Measurements from ENCODE around the gene ATXN10.

The ATXN10 gene

DNA sequence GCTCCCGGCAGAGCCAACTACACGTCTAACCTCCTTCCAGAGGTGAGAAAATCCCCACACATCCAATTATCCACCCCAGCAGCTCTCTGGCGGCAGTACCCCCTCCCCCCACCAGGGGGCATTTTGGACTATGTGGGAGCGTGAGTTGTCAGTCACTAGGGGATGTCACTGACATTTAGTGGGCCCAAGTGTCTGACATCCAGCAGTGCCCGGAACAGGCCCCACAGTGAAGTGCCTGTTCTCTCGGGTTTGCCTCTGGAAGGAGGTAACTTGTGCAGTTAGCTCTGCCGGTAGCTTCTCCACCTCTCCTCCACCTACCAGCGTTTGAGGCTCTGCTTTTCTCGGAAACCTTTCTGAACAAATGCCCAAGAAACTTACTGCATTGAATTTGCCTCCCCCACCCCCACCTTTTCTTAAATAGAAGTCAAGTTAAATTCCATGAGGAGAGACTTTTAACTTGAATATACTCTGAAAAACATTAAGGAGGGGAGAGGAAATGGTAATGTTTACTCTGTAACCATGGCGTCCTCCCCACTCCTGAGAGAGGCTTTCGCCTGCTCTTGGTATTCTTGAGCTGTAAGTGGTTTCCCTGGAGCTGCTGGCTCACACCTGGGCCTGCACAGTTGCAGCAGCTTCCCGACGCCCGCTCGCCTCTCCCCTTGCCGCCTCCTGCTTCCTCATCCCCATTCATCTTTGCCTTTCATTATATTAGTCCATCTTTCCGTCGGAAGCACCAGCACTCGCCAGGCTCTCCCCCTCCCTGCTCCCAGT, 192.5 kb downstream of the ATXN10 start:
- no peaks in the 10 kb centered on the region for H3K9me2 ChIP-seq (replicated peaks; ENCODE audit: control insufficient read depth, low read length)
- no peaks in the 10 kb centered on the region for H4K20me1 ChIP-seq (ENCODE audit: control insufficient read depth, insufficient read depth, low read depth, low read length)
- H3K4me3 ChIP-seq (ENCODE audit: low read length) = no peak overlapping the region
- no peaks in the 10 kb centered on the region; the same call in 1 of the 2 replicates for H3K9me3 ChIP-seq (ENCODE audit: control insufficient read depth, insufficient read depth, low read length)
- no peaks in the 10 kb centered on the region for H3K27me3 ChIP-seq (ENCODE audit: control insufficient read depth, low read length)
- TF ChIP-seq CTCF (IDR thresholded peaks at IDR 0.05; ENCODE audit: low read depth, low read length, poor library complexity, severe bottlenecking) (peak; percentile 93), EZH2phosphoT487 (IDR thresholded peaks at IDR 0.05; ENCODE audit: borderline replicate concordance, low read length) (no peak)
- no peak overlapping the region for H3K4me2 ChIP-seq (ENCODE audit: low read length)
- no peak overlapping the region for H3K27ac ChIP-seq (ENCODE audit: low read depth, low read length)
- peaks cover 3% of the 10 kb centered on the region; the same call in 1 of the 2 replicates for H3K4me1 ChIP-seq (ENCODE audit: control insufficient read depth, low read length)
- no peaks in the 10 kb centered on the region for H3K79me2 ChIP-seq (ENCODE audit: control insufficient read depth, low read length)
- no peaks in the 10 kb centered on the region for H3K36me3 ChIP-seq (ENCODE audit: control insufficient read depth, low read length)
- peaks cover 12% of the 10 kb centered on the region for H3F3A ChIP-seq (ENCODE audit: control insufficient read depth, insufficient read depth)

- no peaks in the 10 kb centered on the region for H3K9me2 ChIP-seq (replicated peaks; ENCODE audit: control insufficient read depth, low read length)
- no peaks in the 10 kb centered on the region; the same call in 1 of the 2 replicates for H3K9me3 ChIP-seq (ENCODE audit: control insufficient read depth, insufficient read depth, low read length)
- H3K4me2 ChIP-seq (ENCODE audit: low read length) = no peak overlapping the region
- H3K27me3 ChIP-seq (ENCODE audit: control insufficient read depth, low read length) = no peaks in the 10 kb centered on the region
- H3K79me2 ChIP-seq (ENCODE audit: control insufficient read depth, low read length) = no peaks in the 10 kb centered on the region
- H3K4me3 ChIP-seq (ENCODE audit: low read length) = no peak overlapping the region
- no peak overlapping the region for H3K27ac ChIP-seq (ENCODE audit: low read depth, low read length)
- H4K20me1 ChIP-seq (ENCODE audit: control insufficient read depth, insufficient read depth, low read depth, low read length) = no peaks in the 10 kb centered on the region
- H3K4me1 ChIP-seq (ENCODE audit: control insufficient read depth, low read length) = peaks cover 3% of the 10 kb centered on the region; the same call in 1 of the 2 replicates
- no peak for TF ChIP-seq EZH2phosphoT487 (IDR thresholded peaks at IDR 0.05; ENCODE audit: borderline replicate concordance, low read length)
- TF ChIP-seq CTCF (IDR thresholded peaks at IDR 0.05; ENCODE audit: low read depth, low read length, poor library complexity, severe bottlenecking) = no peak
- H3F3A ChIP-seq (ENCODE audit: control insufficient read depth, insufficient read depth) = peaks cover 12% of the 10 kb centered on the region
- no peaks in the 10 kb centered on the region for H3K36me3 ChIP-seq (ENCODE audit: control insufficient read depth, low read length)
Measured at GRCh38 chr22:45864959-45865476, 193.4 kb downstream of the ATXN10 start.

- Histone ChIP-seq H3K9me3 (ENCODE audit: control insufficient read depth, insufficient read depth, low read length) (no peaks in the 10 kb centered on the region; the same call in 1 of the 2 replicates), H3K9me2 (replicated peaks; ENCODE audit: control insufficient read depth, low read length) (no peaks in the 10 kb centered on the region), H4K20me1 (ENCODE audit: control insufficient read depth, insufficient read depth, low read depth, low read length) (no peaks in the 10 kb centered on the region), H3K4me1 (ENCODE audit: control insufficient read depth, low read length) (peaks cover 3% of the 10 kb centered on the region; the same call in 1 of the 2 replicates), H3K4me2 (ENCODE audit: low read length) (no peak overlapping the region), H3K4me3 (ENCODE audit: low read length) (no peak overlapping the region), H3K79me2 (ENCODE audit: control insufficient read depth, low read length) (no peaks in the 10 kb centered on the region), H3K27me3 (ENCODE audit: control insufficient read depth, low read length) (no peaks in the 10 kb centered on the region), H3K36me3 (ENCODE audit: control insufficient read depth, low read length) (no peaks in the 10 kb centered on the region), H3K27ac (ENCODE audit: low read depth, low read length) (no peak overlapping the region), H3F3A (ENCODE audit: control insufficient read depth, insufficient read depth) (peaks cover 12% of the 10 kb centered on the region)
- TF ChIP-seq CTCF (IDR thresholded peaks at IDR 0.05; ENCODE audit: low read depth, low read length, poor library complexity, severe bottlenecking) (no peak), EZH2phosphoT487 (IDR thresholded peaks at IDR 0.05; ENCODE audit: borderline replicate concordance, low read length) (no peak)
Measured at GRCh38 chr22:45865561-45866125, 194.0 kb downstream of the ATXN10 start.

All from DOHH2 (cell line).